ACC112 (cell line): ENCODE results near the gene APIP.
"Not testable (repeated sequence)": the region's sequence is repeated elsewhere in the genome, so short reads cannot be mapped to it uniquely, and the experiment has no call there.

Source experiments
- H2AFZ ChIP-seq: fragments of 200-600 bp; sonication (generic); one replicate; pipeline ENCODE4 v1.6.0; 2017; ENCODE audit warnings: antibody characterized with exemption, low read length; ENCODE audit not compliant: unreplicated experiment
- H3K27ac ChIP-seq: fragments of 200-600 bp; sonication (generic); 2 replicates; pipeline ENCODE4 v1.5.1; 2014; ENCODE audit warnings: low read depth, mild to moderate bottlenecking, antibody characterized with exemption, low read length, moderate library complexity
- H3K27me3 ChIP-seq: fragments of 200-600 bp; sonication (generic); 2 replicates; pipeline ENCODE4 v1.6.1; 2014; ENCODE audit warnings: mild to moderate bottlenecking, antibody characterized with exemption, low read length, moderate library complexity, mixed read lengths; ENCODE audit not compliant: insufficient read depth
- H3K36me3 ChIP-seq: fragments of 200-600 bp; sonication (generic); 2 replicates; pipeline ENCODE4 v1.6.1; 2016; ENCODE audit warnings: mild to moderate bottlenecking, antibody characterized with exemption, low read length, moderate library complexity, mixed read lengths; ENCODE audit not compliant: insufficient read depth
- H3K4me1 ChIP-seq: fragments of 200-600 bp; sonication (generic); one replicate; pipeline ENCODE4 v1.6.1; 2016; ENCODE audit warnings: low read length, mixed read lengths; ENCODE audit not compliant: insufficient read depth, unreplicated experiment, control insufficient read depth
- H3K4me3 ChIP-seq: fragments of 200-600 bp; sonication (generic); 2 replicates; pipeline ENCODE4 v1.5.1; 2014; ENCODE audit warnings: mild to moderate bottlenecking, low read depth, low read length
- H3K79me2 ChIP-seq: fragments of 200-600 bp; sonication (generic); one replicate; pipeline ENCODE4 v1.6.0; 2016; ENCODE audit warnings: low read length; ENCODE audit not compliant: control insufficient read depth, unreplicated experiment, insufficient read depth

The APIP gene

GRCh38 chr11:34907934-34908593, 8.1 kb downstream of the APIP start:
- peaks cover 6% of the 10 kb centered on the region for H3K79me2 ChIP-seq
- H3K27me3 ChIP-seq, result no peaks in the 10 kb centered on the region
- no peak overlapping the region for H3K4me3 ChIP-seq
- no peak overlapping the region for H2AFZ ChIP-seq
- H3K27ac ChIP-seq, result no peak overlapping the region
- H3K4me1 ChIP-seq, result no peaks in the 10 kb centered on the region
- H3K36me3 ChIP-seq, result peaks cover 3% of the 10 kb centered on the region; the same call in 1 of the 2 replicates

- no peaks in the 10 kb centered on the region for H3K27me3 ChIP-seq
- no peak overlapping the region for H3K4me3 ChIP-seq
- peaks cover 12% of the 10 kb centered on the region for H3K79me2 ChIP-seq
- peaks cover 22% of the 10 kb centered on the region; the same call in 1 of the 2 replicates for H3K36me3 ChIP-seq
- H2AFZ ChIP-seq, result no peak overlapping the region
- H3K4me1 ChIP-seq, result no peaks in the 10 kb centered on the region
- H3K27ac ChIP-seq, result no peak overlapping the region
These were observed 10.5 kb downstream of the APIP start for GRCh38 chr11:34905666-34906065.

GRCh38 chr11:34904421-34904955, 11.7 kb downstream of the APIP start:
- no peak overlapping the region for H3K27ac ChIP-seq
- no peak overlapping the region for H3K4me3 ChIP-seq
- peaks cover 12% of the 10 kb centered on the region for H3K79me2 ChIP-seq
- H3K36me3 ChIP-seq, result peaks cover 26% of the 10 kb centered on the region; the same call in 1 of the 2 replicates
- H3K4me1 ChIP-seq, result no peaks in the 10 kb centered on the region
- no peak overlapping the region for H2AFZ ChIP-seq
- no peaks in the 10 kb centered on the region for H3K27me3 ChIP-seq

- Histone ChIP-seq H3K4me3 (no peak overlapping the region), H2AFZ (no peak overlapping the region), H3K79me2 (peaks cover 12% of the 10 kb centered on the region), H3K27ac (no peak overlapping the region), H3K4me1 (no peaks in the 10 kb centered on the region), H3K36me3 (peaks cover 27% of the 10 kb centered on the region; the same call in 1 of the 2 replicates), H3K27me3 (no peaks in the 10 kb centered on the region)
These were observed 16.6 kb downstream of the APIP start for GRCh38 chr11:34899633-34900016.

GRCh38 chr11:34898474-34898873, 17.7 kb downstream of the APIP start:
- Histone ChIP-seq H3K27me3 (no peaks in the 10 kb centered on the region), H3K27ac (no peak overlapping the region), H2AFZ (no peak overlapping the region), H3K36me3 (peaks cover 27% of the 10 kb centered on the region; the same call in 1 of the 2 replicates), H3K4me1 (no peaks in the 10 kb centered on the region), H3K79me2 (peaks cover 11% of the 10 kb centered on the region), H3K4me3 (no peak overlapping the region)

- H3K27ac ChIP-seq, result no peak overlapping the region
- H3K4me1 ChIP-seq, result no peaks in the 10 kb centered on the region
- H3K79me2 ChIP-seq, result peaks cover 6% of the 10 kb centered on the region
These were observed 18.9 kb downstream of the APIP start for GRCh38 chr11:34897171-34897870.

GRCh38 chr11:34896191-34896590, 20.0 kb downstream of the APIP start:
- H3K27ac ChIP-seq, H3K4me1 ChIP-seq, H3K79me2 ChIP-seq, H3K4me3 ChIP-seq, H3K27me3 ChIP-seq, H2AFZ ChIP-seq, H3K36me3 ChIP-seq: not testable (repeated sequence)

More at GRCh38 chr11:34897171-34897870, 18.9 kb downstream of the APIP start:
- Histone ChIP-seq H2AFZ (no peak overlapping the region), H3K4me3 (no peak overlapping the region), H3K27me3 (no peaks in the 10 kb centered on the region), H3K36me3 (peaks cover 18% of the 10 kb centered on the region; the same call in 1 of the 2 replicates)

GRCh38 chr11:34893416-34893815, 22.8 kb downstream of the APIP start:
- Histone ChIP-seq H2AFZ (no peak overlapping the region), H3K79me2 (no peaks in the 10 kb centered on the region), H3K4me3 (no peak overlapping the region), H3K27me3 (no peaks in the 10 kb centered on the region), H3K36me3 (no peaks in the 10 kb centered on the region), H3K4me1 (no peaks in the 10 kb centered on the region), H3K27ac (no peak overlapping the region)

- Histone ChIP-seq H3K27me3 (no peaks in the 10 kb centered on the region), H3K27ac (no peak overlapping the region), H3K36me3 (no peaks in the 10 kb centered on the region; the same call in 1 of the 2 replicates), H3K4me1 (no peaks in the 10 kb centered on the region), H3K4me3 (no peak overlapping the region), H3K79me2 (no peaks in the 10 kb centered on the region), H2AFZ (no peak overlapping the region)
These were observed 24.6 kb downstream of the APIP start for GRCh38 chr11:34891611-34892010.

- Histone ChIP-seq H3K36me3 (no peaks in the 10 kb centered on the region; the same call in 1 of the 2 replicates), H2AFZ (no peak overlapping the region), H3K4me1 (no peaks in the 10 kb centered on the region), H3K27ac (no peak overlapping the region), H3K4me3 (no peak overlapping the region), H3K27me3 (no peaks in the 10 kb centered on the region), H3K79me2 (no peaks in the 10 kb centered on the region)
These were observed 25.4 kb downstream of the APIP start for GRCh38 chr11:34890812-34891211.
